K562 (cell line): ENCODE data around the gene ASB10. TPM values are rescaled to one million over a fixed set of nuclear protein-coding genes. Genes with fewer than 3 reads are reported as not detected.
A peak's percentile ranks its signal among the peaks of the same experiment; 100 is the strongest.

Experiments
- ARID1B ChIP-seq: fragments of 450-650 bp; IDR thresholded peaks from 2 replicates; pipeline ENCODE4 v1.6.1; 2016; ENCODE audit warnings: antibody characterized with exemption, mild to moderate bottlenecking, inconsistent platforms
- CBX3 ChIP-seq, 2 experiments: IDR thresholded peaks; 1 replicate in 1 of 2; 2 replicates in 1 of 2; pipeline ENCODE4 v1.6.1; 2012; ENCODE audit warnings: inconsistent platforms in 2 of 2, low read length in 2 of 2, borderline replicate concordance in 1 of 2, control low read depth in 1 of 2
- FOXK2 ChIP-seq, 2 experiments: fragments of 450-650 bp; IDR thresholded peaks in 1 of 2; conservative IDR thresholded peaks in 1 of 2; 2 replicates each; pipeline ENCODE4 v1.6.1; 2016; ENCODE audit warnings: low read depth in 2 of 2, mild to moderate bottlenecking in 1 of 2
- KDM2B ChIP-seq: fragments of 250-450 bp; sonication (Bioruptor Pico); IDR thresholded peaks from 2 replicates; pipeline ENCODE4 v1.8.0; 2021; ENCODE audit warnings: mild to moderate bottlenecking, moderate library complexity
- MYC ChIP-seq, 2 experiments: fragments of 250-450 bp in 1 of 2; sonication (Bioruptor Pico) in 1 of 2; IDR thresholded peaks; 2 replicates each; pipeline versions ENCODE4 v1.5.1 to v1.6.1; 2012 to 2021; ENCODE audit warnings: low read depth in 2 of 2, borderline replicate concordance in 1 of 2, improper control_type of control experiment in 1 of 2, low read length in 1 of 2, mild to moderate bottlenecking in 1 of 2, moderate library complexity in 1 of 2
- NR3C1 ChIP-seq: sonication (generic); formaldehyde crosslinking; IDR thresholded peaks from 2 replicates; pipeline ENCODE4 v1.8.1; 2022; ENCODE audit warnings: missing genetic modification reagents
- PCBP1 ChIP-seq: fragments of 200-400 bp; formaldehyde crosslinking; IDR thresholded peaks from 2 replicates; pipeline ENCODE4 v1.6.1; 2018; ENCODE audit warnings: mild to moderate bottlenecking, low read depth, low read length; ENCODE audit not compliant: poor library complexity, severe bottlenecking
- RBM14 ChIP-seq: fragments of 200-400 bp; formaldehyde crosslinking; IDR thresholded peaks from 2 replicates; pipeline ENCODE4 v1.6.1; 2018; ENCODE audit warnings: low read depth, mild to moderate bottlenecking, low read length, moderate library complexity, borderline replicate concordance; ENCODE audit not compliant: insufficient read depth
- TAF1 ChIP-seq: IDR thresholded peaks from 2 replicates; pipeline ENCODE4 v1.6.1; 2011; ENCODE audit warnings: mild to moderate bottlenecking, low read length, moderate library complexity; ENCODE audit not compliant: insufficient read depth, control insufficient read depth, severe bottlenecking; ENCODE audit errors: extremely low read depth
- ZNF23 ChIP-seq: fragments of 250-450 bp; sonication (Bioruptor Pico); IDR thresholded peaks from 2 replicates; pipeline ENCODE4 v1.4.0; 2020; ENCODE audit warnings: mild to moderate bottlenecking
- ZNF316 ChIP-seq: fragments of 450-650 bp; IDR thresholded peaks from 2 replicates; pipeline ENCODE4 v1.6.1; 2016
- ZNF354B ChIP-seq: fragments of 250-450 bp; sonication (Bioruptor Pico); IDR thresholded peaks from 2 replicates; pipeline ENCODE4 v1.4.0; 2020
- polyA plus RNA-seq, 8 experiments: library from polyadenylated mRNA; depleted of rRNA in 4 of 8; stranded (reverse) in 5 of 8; unstranded in 3 of 8; fragments of >200 nt; fragmentation: Nextera tagmentation in 2 of 8; fragmentation: Illumina TruSeq in 1 of 8; extraction: Ambion mirVana in 2 of 8; extraction: Trizol in 1 of 8; gene quantifications; 2 replicates each; pipeline versions ENCODE4 v1.2.1 to v1.2.3, GENCODE V29; 2011 to 2014; ENCODE audit warnings: inconsistent platforms in 1 of 8, missing spikeins in 1 of 8
- total RNA-seq, 7 experiments: library from RNA; depleted of rRNA in 6 of 7; stranded (reverse); fragments of >200 nt in 6 of 7; fragmentation: Illumina TruSeq in 2 of 7; extraction: Trizol in 2 of 7; gene quantifications; 2 replicates each; pipeline versions ENCODE4 v1.2.1 to v1.2.3, GENCODE V29; 2011 to 2021; ENCODE audit warnings: low replicate concordance in 1 of 7
- TF ChIP-seq, protein P1 (sequence below): fragments of 250-450 bp; sonication (Bioruptor Pico); IDR thresholded peaks from 2 replicates; pipeline ENCODE4 v1.5.0; 2021; ENCODE audit warnings: mild to moderate bottlenecking, borderline replicate concordance
- TF ChIP-seq, protein P2 (sequence below), 2 experiments: fragments of 450-650 bp; IDR thresholded peaks; 2 replicates each; pipeline ENCODE4 v1.6.1; 2016; ENCODE audit warnings: mild to moderate bottlenecking in 2 of 2, borderline replicate concordance in 1 of 2, low read depth in 1 of 2, moderate library complexity in 1 of 2

Gene ASB10
- total and polyA plus RNA-seq, 9 of the 15 experiments (the other 6 are each of a cell fraction or from before 2014, with no cell fraction given), result not detected

GRCh38 chr7:151228024-151228866 is 41.2 kb upstream of the ASB10 start (continued):
- TF ChIP-seq, protein P1, sequence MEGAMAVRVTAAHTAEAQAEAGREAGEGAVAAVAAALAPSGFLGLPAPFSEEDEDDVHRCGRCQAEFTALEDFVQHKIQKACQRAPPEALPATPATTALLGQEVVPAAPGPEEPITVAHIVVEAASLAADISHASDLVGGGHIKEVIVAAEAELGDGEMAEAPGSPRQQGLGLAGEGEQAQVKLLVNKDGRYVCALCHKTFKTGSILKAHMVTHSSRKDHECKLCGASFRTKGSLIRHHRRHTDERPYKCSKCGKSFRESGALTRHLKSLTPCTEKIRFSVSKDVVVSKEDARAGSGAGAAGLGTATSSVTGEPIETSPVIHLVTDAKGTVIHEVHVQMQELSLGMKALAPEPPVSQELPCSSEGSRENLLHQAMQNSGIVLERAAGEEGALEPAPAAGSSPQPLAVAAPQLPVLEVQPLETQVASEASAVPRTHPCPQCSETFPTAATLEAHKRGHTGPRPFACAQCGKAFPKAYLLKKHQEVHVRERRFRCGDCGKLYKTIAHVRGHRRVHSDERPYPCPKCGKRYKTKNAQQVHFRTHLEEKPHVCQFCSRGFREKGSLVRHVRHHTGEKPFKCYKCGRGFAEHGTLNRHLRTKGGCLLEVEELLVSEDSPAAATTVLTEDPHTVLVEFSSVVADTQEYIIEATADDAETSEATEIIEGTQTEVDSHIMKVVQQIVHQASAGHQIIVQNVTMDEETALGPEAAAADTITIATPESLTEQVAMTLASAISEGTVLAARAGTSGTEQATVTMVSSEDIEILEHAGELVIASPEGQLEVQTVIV, result no peak
- peak in 1 of 2 experiments; percentile 46; a peak in 1 of 3 replicates for TF ChIP-seq CBX3 (IDR thresholded peaks at IDR 0.05; ENCODE audit: borderline replicate concordance in 1 of 2, low read length in 2 of 2)
- no peak for TF ChIP-seq KDM2B (CRISPR knock-in tag)
- TF ChIP-seq ARID1B, result peak; percentile 77
- TF ChIP-seq ZNF316, result peak; percentile 80
- TF ChIP-seq NR3C1 (CRISPR knock-in tag), result no peak
- no peak for TF ChIP-seq ZNF23
- TF ChIP-seq MYC (IDR thresholded peaks at IDR 0.05; ENCODE audit: low read depth, low read length), result 0 out of 2 replicates have a peak, but pooled peaks have one; percentile 23
- TF ChIP-seq MYC (CRISPR knock-in tag; IDR thresholded peaks at IDR 0.05; ENCODE audit: borderline replicate concordance, low read depth), result no peak
- TF ChIP-seq TAF1, result no peak
- no peak for TF ChIP-seq ZNF354B
- no peak for TF ChIP-seq RBM14
- TF ChIP-seq, protein P2, sequence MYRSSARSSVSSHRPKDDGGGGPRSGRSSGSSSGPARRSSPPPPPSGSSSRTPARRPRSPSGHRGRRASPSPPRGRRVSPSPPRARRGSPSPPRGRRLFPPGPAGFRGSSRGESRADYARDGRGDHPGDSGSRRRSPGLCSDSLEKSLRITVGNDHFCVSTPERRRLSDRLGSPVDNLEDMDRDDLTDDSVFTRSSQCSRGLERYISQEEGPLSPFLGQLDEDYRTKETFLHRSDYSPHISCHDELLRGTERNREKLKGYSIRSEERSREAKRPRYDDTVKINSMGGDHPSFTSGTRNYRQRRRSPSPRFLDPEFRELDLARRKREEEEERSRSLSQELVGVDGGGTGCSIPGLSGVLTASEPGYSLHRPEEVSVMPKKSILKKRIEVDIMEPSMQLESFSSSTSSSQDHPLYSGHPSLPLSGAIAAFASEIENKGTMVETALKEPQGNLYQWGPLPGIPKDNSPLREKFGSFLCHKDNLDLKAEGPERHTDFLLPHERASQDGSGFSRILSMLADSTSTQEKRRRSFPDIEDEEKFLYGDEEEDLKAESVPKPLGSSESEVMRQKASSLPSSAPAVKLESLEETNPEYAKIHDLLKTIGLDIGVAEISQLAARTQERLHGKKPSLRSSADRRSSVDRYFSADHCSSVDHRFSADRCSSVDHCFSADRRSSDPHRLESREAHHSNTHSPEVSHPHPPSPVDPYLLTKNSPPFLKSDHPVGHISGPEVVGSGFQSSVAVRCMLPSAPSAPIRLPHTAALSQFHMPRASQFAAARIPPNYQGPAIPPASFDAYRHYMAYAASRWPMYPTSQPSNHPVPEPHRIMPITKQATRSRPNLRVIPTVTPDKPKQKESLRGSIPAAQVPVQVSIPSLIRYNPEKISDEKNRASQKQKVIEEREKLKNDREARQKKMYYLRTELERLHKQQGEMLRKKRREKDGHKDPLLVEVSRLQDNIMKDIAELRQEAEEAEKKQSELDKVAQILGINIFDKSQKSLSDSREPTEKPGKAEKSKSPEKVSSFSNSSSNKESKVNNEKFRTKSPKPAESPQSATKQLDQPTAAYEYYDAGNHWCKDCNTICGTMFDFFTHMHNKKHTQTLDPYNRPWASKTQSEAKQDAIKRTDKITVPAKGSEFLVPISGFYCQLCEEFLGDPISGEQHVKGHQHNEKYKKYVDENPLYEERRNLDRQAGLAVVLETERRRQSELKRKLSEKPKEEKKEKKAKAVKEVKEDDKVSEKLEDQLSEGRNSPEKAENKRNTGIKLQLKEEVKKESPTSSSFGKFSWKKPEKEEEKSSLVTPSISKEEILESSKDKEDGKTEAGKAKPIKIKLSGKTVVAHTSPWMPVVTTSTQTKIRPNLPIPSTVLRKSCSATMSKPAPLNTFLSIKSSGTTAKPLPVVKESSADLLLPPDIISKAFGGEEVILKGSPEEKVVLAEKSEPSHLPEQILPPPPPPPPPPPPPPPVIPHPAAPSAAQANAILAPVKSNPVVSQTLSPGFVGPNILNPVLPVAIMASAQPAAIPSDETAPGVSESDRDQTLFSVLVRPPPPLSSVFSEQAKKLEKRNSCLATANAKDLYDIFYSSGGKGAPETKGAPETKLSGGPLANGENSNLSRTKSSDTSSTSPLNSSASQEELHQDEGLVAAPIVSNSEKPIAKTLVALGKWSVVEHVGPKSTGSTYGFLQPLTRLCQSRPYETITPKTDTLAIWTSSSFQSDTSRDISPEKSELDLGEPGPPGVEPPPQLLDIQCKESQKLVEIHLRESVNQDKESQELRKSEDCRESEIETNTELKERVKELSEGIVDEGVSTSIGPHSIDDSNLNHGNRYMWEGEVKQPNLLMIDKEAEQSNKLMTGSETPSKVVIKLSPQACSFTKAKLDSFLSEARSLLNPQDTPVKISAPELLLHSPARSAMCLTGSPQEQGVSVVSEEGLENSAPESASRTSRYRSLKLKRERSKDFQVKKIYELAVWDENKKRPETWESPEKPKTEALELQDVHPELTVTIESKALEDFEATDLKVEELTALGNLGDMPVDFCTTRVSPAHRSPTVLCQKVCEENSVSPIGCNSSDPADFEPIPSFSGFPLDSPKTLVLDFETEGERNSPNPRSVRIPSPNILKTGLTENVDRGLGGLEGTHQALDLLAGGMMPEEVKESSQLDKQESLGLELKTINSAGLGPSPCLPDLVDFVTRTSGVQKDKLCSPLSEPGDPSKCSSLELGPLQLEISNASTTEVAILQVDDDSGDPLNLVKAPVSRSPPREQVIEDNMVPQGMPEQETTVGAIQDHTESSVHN (IDR thresholded peaks at IDR 0.05; ENCODE audit: borderline replicate concordance in 1 of 2, low read depth in 1 of 2), result 0 out of 4 replicates have a peak, but pooled peaks of 1 of the 2 experiments have one; percentile 19
- TF ChIP-seq FOXK2 (conservative IDR thresholded peaks at IDR 0.05 in 1 of 2, IDR thresholded peaks at IDR 0.05 in 1 of 2; ENCODE audit: low read depth in 2 of 2), result peak; percentile 97 to 99
- TF ChIP-seq PCBP1, result no peak
